Spleen (tissue), 13 donors: Measurements from ENCODE around the gene NSD1. TPM values are rescaled to one million over a fixed set of nuclear protein-coding genes. Genes with fewer than 3 reads are reported as not detected.

ENCODE experiments used
- DNase-seq: peaks from one replicate; pipeline ENCODE4 v3.0.0-alpha.2; 2020
- H3K27ac ChIP-seq, 8 donors: fragments of 200-600 bp; sonication (generic) in 7 of 8; 1 replicate in 4 of 8; 2 replicates in 4 of 8; pipeline versions ENCODE4 v1.5.0 to v1.8.0; 2016 to 2021; ENCODE audit warnings: inconsistent platforms in 4 of 8, mild to moderate bottlenecking in 4 of 8, moderate library complexity in 1 of 8
- H3K27me3 ChIP-seq, 7 donors: fragments of 200-600 bp; sonication (generic) in 6 of 7; replicated peaks in 1 of 7; 1 replicate in 4 of 7; 2 replicates in 3 of 7; pipeline versions ENCODE4 v1.5.0 to v1.8.0; 2016 to 2021; ENCODE audit warnings: inconsistent platforms in 3 of 7, mild to moderate bottlenecking in 1 of 7
- H3K36me3 ChIP-seq, 6 donors: fragments of 200-600 bp; sonication (generic) in 5 of 6; 1 replicate in 4 of 6; 2 replicates in 2 of 6; pipeline versions ENCODE4 v1.5.0 to v1.8.0; 2016 to 2021; ENCODE audit warnings: inconsistent platforms in 2 of 6
- H3K4me1 ChIP-seq, 6 donors: fragments of 200-600 bp; sonication (generic) in 5 of 6; 1 replicate in 3 of 6; 2 replicates in 3 of 6; pipeline versions ENCODE4 v1.5.0 to v1.8.0; 2016 to 2021; ENCODE audit warnings: inconsistent platforms in 3 of 6
- H3K4me3 ChIP-seq, 8 donors: fragments of 200-600 bp; sonication (generic) in 7 of 8; 1 replicate in 4 of 8; 2 replicates in 4 of 8; pipeline versions ENCODE4 v1.5.0 to v1.8.0; 2016 to 2021; ENCODE audit warnings: inconsistent platforms in 4 of 8, mild to moderate bottlenecking in 4 of 8, moderate library complexity in 2 of 8
- H3K9me3 ChIP-seq, 8 donors: fragments of 200-600 bp; sonication (generic) in 7 of 8; 1 replicate in 4 of 8; 2 replicates in 4 of 8; pipeline versions ENCODE4 v1.5.0 to v1.8.0; 2016 to 2021; ENCODE audit warnings: inconsistent platforms in 4 of 8
- POLR2A ChIP-seq, 3 donors: fragments of 450-650 bp; IDR thresholded peaks; one replicate each; pipeline ENCODE4 v1.5.1; 2017; ENCODE audit warnings: antibody characterized with exemption in 3 of 3, mild to moderate bottlenecking in 1 of 3
- POLR2AphosphoS5 ChIP-seq, 3 donors: sonication (generic); formaldehyde crosslinking; IDR thresholded peaks; one replicate each; pipeline ENCODE4 v1.5.1; 2017; ENCODE audit warnings: antibody characterized with exemption in 3 of 3
- WGBS, 5 donors: extraction: QIAGEN DNeasy Blood & Tissue Kit in 3 of 5; methylation state at CpG; one replicate each; pipeline versions ENCODE4 v1.1.5 to v1.1.7; 2013 to 2018; 5-methylcytosine and 5-hydroxymethylcytosine counted together
- intact Hi-C: fragments of 100-400 bp; cut with DNase I; formaldehyde crosslinking; loops from one replicate; pipeline ENCODE4 v1.15.0; 2023; ENCODE audit warnings: low total_unique reads
- long read RNA-seq, 2 donors: transcript quantifications; one replicate each; lab custom pipeline, GENCODE V29; 2026
- polyA plus RNA-seq, 3 donors: library from polyadenylated mRNA; stranded (reverse); fragments of 200-250 nt; gene quantifications; one replicate each; pipeline ENCODE4 v1.2.1, GENCODE V29; 2013
- total RNA-seq, 7 donors: library from RNA; depleted of rRNA in 3 of 7; stranded (reverse); fragments of >200 nt in 3 of 7; fragmentation: NEBNext Ultra II Directional in 4 of 7; extraction: Animal tissue kit (Norgen Biotek cat#: 25700) in 4 of 7; gene quantifications; one replicate each; pipeline versions ENCODE4 v1.1.0 to v1.2.1, GENCODE V29; 2016 to 2021
- TF ChIP-seq, protein P1 (sequence below), 11 experiments: fragments of 200-600 bp in 7 of 11; fragments of 450-650 bp in 4 of 11; sonication (generic) in 4 of 11; IDR thresholded peaks in 8 of 11; conservative IDR thresholded peaks in 3 of 11; 1 replicate in 7 of 11; 2 replicates in 4 of 11; pipeline versions ENCODE4 v1.4.0 to v1.8.0; 2016 to 2021; ENCODE audit warnings: antibody characterized with exemption in 11 of 11, inconsistent platforms in 4 of 11, mild to moderate bottlenecking in 1 of 11
- donor health status: healthy with polysubstance abuse.
- donor health status: DM: no; HTN: no; CAD: no; lungs with moderate emphysema.
- donor health status: DM: no; HTN: no; CAD: no.
- donor health status: Bipolar disorder and iron deficiency.
- donor health status: healthy.
- donor health status: DM: no; HTN: no; CAD: no.
- donor health status: DM: yes; HTN: yes; CAD: no.

The NSD1 gene
- total RNA-seq (100 to 1,000 TPM in 2 of 7 donors, 10 to 100 TPM in 5; 65.0 to 130 (median 79.7) TPM), polyA plus RNA-seq (1 to 10 TPM; 4.1 to 9.7 (median 5.0) TPM)
- long read RNA-seq, donor 1, partial matches to known transcripts: 0 of 3 reads
- long read RNA-seq, donor 1, other reads (novel, unspliced or antisense): 0 of 3 reads
- long read RNA-seq, donor 2, partial matches to known transcripts: 10 of 14 reads
- long read RNA-seq, donor 2, other reads (novel, unspliced or antisense): 0 of 14 reads

DNA sequence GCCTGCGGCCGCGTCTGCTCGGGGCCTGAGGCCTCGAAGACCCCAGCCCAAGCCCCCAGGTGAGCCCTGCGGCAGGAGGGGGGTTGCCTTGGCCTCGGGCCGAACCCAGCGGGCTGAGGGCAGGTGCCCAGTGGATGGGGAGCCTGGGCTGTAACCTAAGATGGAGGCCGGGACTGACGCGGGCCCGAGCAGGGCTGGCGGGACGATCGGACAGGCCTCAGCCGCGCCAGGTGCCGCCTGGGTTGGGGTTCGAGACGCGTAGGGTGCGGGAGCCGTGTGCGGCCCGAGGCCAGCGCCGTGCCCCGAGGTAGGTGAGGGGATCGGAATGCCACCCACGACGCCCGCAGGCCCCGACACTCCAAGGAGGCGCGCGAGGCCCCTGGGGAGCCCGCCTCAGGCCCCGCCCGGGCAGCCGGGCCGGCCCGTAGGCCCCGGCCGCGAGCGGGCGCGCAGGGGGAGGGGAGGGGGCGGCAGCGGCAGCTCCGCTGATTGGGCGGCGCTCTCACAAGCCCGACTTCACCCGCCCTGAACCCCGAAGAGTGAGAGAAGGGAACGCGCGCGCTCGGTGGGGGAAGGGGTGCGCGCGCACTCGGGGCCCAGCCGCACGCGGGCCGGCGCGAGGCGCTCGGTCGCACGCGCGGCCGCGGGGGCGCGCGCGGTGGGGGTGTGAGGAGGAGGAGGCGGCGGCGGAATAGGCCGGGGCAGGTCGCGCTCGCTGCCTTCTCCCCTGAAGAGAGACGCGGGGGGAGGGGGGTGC, at the start of gene NSD1:
Gene NSD1, plus strand, starts transcription at position 678 of the 757 bp plus-strand sequence. CDS start 1,331 bp downstream, outside the sequence.
- peak within 1 kb of the TSS; percentile 90 to 97 (median 96) for H3K27ac ChIP-seq
- peaks cover 28 to 70% (median 65%) of the 10 kb centered on the region in 6 donors for H3K4me1 ChIP-seq
- no peaks in the 10 kb centered on the region for H3K9me3 ChIP-seq
- no peaks in the 10 kb centered on the region for H3K27me3 ChIP-seq
- peaks cover 0 to 35% (median 8%) of the 10 kb centered on the region in 6 donors for H3K36me3 ChIP-seq
- WGBS, 5 donors: 1% methylated on average over 32 to 91 of the region's 93 CpGs
- peak; percentile 99 for DNase-seq
- intact Hi-C loops: no loop called here
- peak within 1 kb of the TSS; percentile 47 to 93 (median 76) for H3K4me3 ChIP-seq
- TF ChIP-seq POLR2AphosphoS5 (IDR thresholded peaks at IDR 0.05): peak; percentile 64 to 84 (median 75)
- TF ChIP-seq, protein P1, sequence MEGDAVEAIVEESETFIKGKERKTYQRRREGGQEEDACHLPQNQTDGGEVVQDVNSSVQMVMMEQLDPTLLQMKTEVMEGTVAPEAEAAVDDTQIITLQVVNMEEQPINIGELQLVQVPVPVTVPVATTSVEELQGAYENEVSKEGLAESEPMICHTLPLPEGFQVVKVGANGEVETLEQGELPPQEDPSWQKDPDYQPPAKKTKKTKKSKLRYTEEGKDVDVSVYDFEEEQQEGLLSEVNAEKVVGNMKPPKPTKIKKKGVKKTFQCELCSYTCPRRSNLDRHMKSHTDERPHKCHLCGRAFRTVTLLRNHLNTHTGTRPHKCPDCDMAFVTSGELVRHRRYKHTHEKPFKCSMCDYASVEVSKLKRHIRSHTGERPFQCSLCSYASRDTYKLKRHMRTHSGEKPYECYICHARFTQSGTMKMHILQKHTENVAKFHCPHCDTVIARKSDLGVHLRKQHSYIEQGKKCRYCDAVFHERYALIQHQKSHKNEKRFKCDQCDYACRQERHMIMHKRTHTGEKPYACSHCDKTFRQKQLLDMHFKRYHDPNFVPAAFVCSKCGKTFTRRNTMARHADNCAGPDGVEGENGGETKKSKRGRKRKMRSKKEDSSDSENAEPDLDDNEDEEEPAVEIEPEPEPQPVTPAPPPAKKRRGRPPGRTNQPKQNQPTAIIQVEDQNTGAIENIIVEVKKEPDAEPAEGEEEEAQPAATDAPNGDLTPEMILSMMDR (IDR thresholded peaks at IDR 0.05 in 8 of 11, conservative IDR thresholded peaks at IDR 0.05 in 3 of 11): no peak
- peak in 1 of 3 donors; percentile 23 for TF ChIP-seq POLR2A (IDR thresholded peaks at IDR 0.05)

DNA sequence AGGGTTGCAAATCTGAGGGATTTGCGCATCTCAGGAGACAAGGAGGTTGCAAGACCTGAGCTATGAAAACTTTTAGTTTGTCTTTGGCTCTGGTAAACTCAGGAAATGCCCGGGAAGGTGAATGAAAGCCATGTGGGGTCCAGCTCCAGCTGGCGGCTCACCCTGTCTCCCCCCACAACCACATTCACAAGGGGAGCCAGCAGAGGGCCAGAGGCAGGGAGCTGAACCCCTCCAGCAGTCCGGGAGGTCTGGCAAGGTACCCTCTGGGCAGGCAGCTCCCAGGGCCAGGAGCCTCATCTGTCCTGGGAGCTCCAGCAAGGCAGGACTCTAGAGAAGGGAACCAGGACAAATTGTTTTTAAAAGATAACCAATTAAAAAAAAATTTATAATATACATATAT, 49.4 kb upstream of the NSD1 start:
- intact Hi-C loops: no loop called here
- H3K4me1 ChIP-seq: peaks cover 0 to 34% (median 12%) of the 10 kb centered on the region in 6 donors
- H3K36me3 ChIP-seq: no peaks in the 10 kb centered on the region
- H3K27ac ChIP-seq: no peak overlapping the region
- no peaks in the 10 kb centered on the region for H3K9me3 ChIP-seq
- H3K27me3 ChIP-seq: peaks cover 0 to 41% (median 0%) of the 10 kb centered on the region in 7 donors
- no peak overlapping the region for H3K4me3 ChIP-seq
- WGBS, 5 donors: 51 to 70% (median 65%) methylated on average over 4 of the region's 4 CpGs
- no peak for TF ChIP-seq POLR2AphosphoS5 (IDR thresholded peaks at IDR 0.05)
- TF ChIP-seq, protein P1 (IDR thresholded peaks at IDR 0.05 in 8 of 11, conservative IDR thresholded peaks at IDR 0.05 in 3 of 11): no peak
- TF ChIP-seq POLR2A (IDR thresholded peaks at IDR 0.05): no peak
- DNase-seq: no peak

DNA sequence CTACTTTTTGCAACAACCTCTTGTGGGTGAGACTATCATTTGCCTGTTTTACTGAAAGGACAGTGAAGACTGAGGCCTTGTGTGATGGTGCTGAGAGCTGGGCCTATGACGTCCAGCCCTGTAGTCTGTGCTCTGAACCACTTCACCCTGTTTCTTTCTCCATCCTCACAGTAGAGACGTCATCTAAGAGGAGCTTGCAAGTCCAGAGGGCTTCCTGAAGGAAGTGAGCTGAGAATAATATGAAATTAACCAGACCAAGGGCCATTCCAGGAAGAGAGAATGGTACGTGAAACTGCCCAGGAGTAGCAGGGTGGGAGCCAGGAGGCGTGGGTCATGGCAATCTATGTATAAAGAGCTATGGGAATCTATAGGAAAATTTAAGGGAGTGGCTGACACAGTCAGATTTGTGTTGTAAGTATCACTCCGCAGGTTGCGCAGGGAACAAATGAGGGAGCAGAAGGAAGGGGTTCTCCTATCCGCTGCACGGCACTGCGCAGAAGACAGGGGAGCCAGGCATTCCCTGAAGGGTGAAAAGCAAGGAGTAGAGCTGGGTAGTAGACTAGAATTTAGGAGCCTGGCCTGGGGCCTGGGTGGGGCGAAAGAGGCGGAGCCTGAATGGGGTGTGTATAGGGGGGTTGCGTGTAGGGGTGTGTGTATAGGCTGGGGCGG, 47.5 kb upstream of the NSD1 start:
- DNase-seq: no peak
- H3K4me1 ChIP-seq: peaks cover 0 to 50% (median 12%) of the 10 kb centered on the region in 6 donors
- 49 to 63% (median 58%) methylated on average over 12 to 13 of the region's 13 CpGs for WGBS, 5 donors

More for the DNA sequence above, 47.5 kb upstream of the NSD1 start:
- no peaks in the 10 kb centered on the region for H3K9me3 ChIP-seq
- H3K27ac ChIP-seq: peak overlapping the region in 3 of 8 donors; percentile 33 to 42 (median 39)
- intact Hi-C loops: no loop called here
- peaks cover 0 to 41% (median 0%) of the 10 kb centered on the region in 7 donors for H3K27me3 ChIP-seq
- TF ChIP-seq POLR2AphosphoS5 (IDR thresholded peaks at IDR 0.05) (no peak), POLR2A (IDR thresholded peaks at IDR 0.05) (no peak)
- TF ChIP-seq, protein P1 (IDR thresholded peaks at IDR 0.05 in 8 of 11, conservative IDR thresholded peaks at IDR 0.05 in 3 of 11): no peak
- H3K36me3 ChIP-seq: no peaks in the 10 kb centered on the region
- peak overlapping the region in 3 of 8 donors; percentile 48 to 78 (median 58) for H3K4me3 ChIP-seq
